ACC112 (cell line): ENCODE results near the gene FUT4.
A peak's percentile ranks its signal among the peaks of the same experiment; 100 is the strongest.
"Not testable (repeated sequence)": the region's sequence is repeated elsewhere in the genome, so short reads cannot be mapped to it uniquely, and the experiment has no call there.

ENCODE experiments used
- H2AFZ ChIP-seq: fragments of 200-600 bp; sonication (generic); one replicate; pipeline ENCODE4 v1.6.0; 2017; ENCODE audit warnings: antibody characterized with exemption, low read length; ENCODE audit not compliant: unreplicated experiment
- H3K27ac ChIP-seq: fragments of 200-600 bp; sonication (generic); 2 replicates; pipeline ENCODE4 v1.5.1; 2014; ENCODE audit warnings: low read depth, mild to moderate bottlenecking, antibody characterized with exemption, low read length, moderate library complexity
- H3K27me3 ChIP-seq: fragments of 200-600 bp; sonication (generic); 2 replicates; pipeline ENCODE4 v1.6.1; 2014; ENCODE audit warnings: mild to moderate bottlenecking, antibody characterized with exemption, low read length, moderate library complexity, mixed read lengths; ENCODE audit not compliant: insufficient read depth
- H3K36me3 ChIP-seq: fragments of 200-600 bp; sonication (generic); 2 replicates; pipeline ENCODE4 v1.6.1; 2016; ENCODE audit warnings: mild to moderate bottlenecking, antibody characterized with exemption, low read length, moderate library complexity, mixed read lengths; ENCODE audit not compliant: insufficient read depth
- H3K4me1 ChIP-seq: fragments of 200-600 bp; sonication (generic); one replicate; pipeline ENCODE4 v1.6.1; 2016; ENCODE audit warnings: low read length, mixed read lengths; ENCODE audit not compliant: insufficient read depth, unreplicated experiment, control insufficient read depth
- H3K4me3 ChIP-seq: fragments of 200-600 bp; sonication (generic); 2 replicates; pipeline ENCODE4 v1.5.1; 2014; ENCODE audit warnings: mild to moderate bottlenecking, low read depth, low read length
- H3K79me2 ChIP-seq: fragments of 200-600 bp; sonication (generic); one replicate; pipeline ENCODE4 v1.6.0; 2016; ENCODE audit warnings: low read length; ENCODE audit not compliant: control insufficient read depth, unreplicated experiment, insufficient read depth

FUT4 gene

GRCh38 chr11:94553938-94554337, 10.2 kb downstream of the FUT4 start:
- Histone ChIP-seq H3K4me3 (no peak overlapping the region), H3K27ac (no peak overlapping the region), H3K4me1 (peaks cover 27% of the 10 kb centered on the region), H3K36me3 (no peaks in the 10 kb centered on the region), H2AFZ (no peak overlapping the region), H3K27me3 (no peaks in the 10 kb centered on the region), H3K79me2 (peaks cover 14% of the 10 kb centered on the region)

- not testable (repeated sequence) for H3K27me3 ChIP-seq, H3K4me3 ChIP-seq, H2AFZ ChIP-seq, H3K79me2 ChIP-seq, H3K27ac ChIP-seq, H3K36me3 ChIP-seq
- peaks cover 30% of the 10 kb centered on the region for H3K4me1 ChIP-seq
Measured at GRCh38 chr11:94555752-94556329, 12.1 kb downstream of the FUT4 start.

- Histone ChIP-seq H3K36me3 (no peaks in the 10 kb centered on the region), H3K4me1 (peaks cover 30% of the 10 kb centered on the region), H3K27ac (peak overlapping the region; percentile 25), H3K4me3 (no peak overlapping the region), H3K79me2 (peaks cover 4% of the 10 kb centered on the region), H3K27me3 (no peaks in the 10 kb centered on the region), H2AFZ (no peak overlapping the region)
Measured at GRCh38 chr11:94557421-94557820, 13.7 kb downstream of the FUT4 start.

GRCh38 chr11:94557992-94558391, 14.3 kb downstream of the FUT4 start:
- peak overlapping the region; percentile 25 for H3K27ac ChIP-seq
- H3K79me2 ChIP-seq = peaks cover 4% of the 10 kb centered on the region
- peaks cover 32% of the 10 kb centered on the region for H3K4me1 ChIP-seq
- no peak overlapping the region for H2AFZ ChIP-seq
- no peaks in the 10 kb centered on the region for H3K27me3 ChIP-seq
- no peaks in the 10 kb centered on the region for H3K36me3 ChIP-seq
- H3K4me3 ChIP-seq = no peak overlapping the region

- no peak overlapping the region for H2AFZ ChIP-seq
- H3K27me3 ChIP-seq = no peaks in the 10 kb centered on the region
- H3K36me3 ChIP-seq = no peaks in the 10 kb centered on the region
- H3K4me3 ChIP-seq = no peak overlapping the region
- peak overlapping the region; percentile 25; the same call in 1 of the 2 replicates for H3K27ac ChIP-seq
- peaks cover 37% of the 10 kb centered on the region for H3K4me1 ChIP-seq
- peaks cover under 1% of the 10 kb centered on the region for H3K79me2 ChIP-seq
Measured at GRCh38 chr11:94558468-94558867, 14.7 kb downstream of the FUT4 start.

- Histone ChIP-seq H2AFZ (no peak overlapping the region), H3K4me1 (peaks cover 42% of the 10 kb centered on the region), H3K27ac (no peak overlapping the region), H3K36me3 (no peaks in the 10 kb centered on the region), H3K79me2 (no peaks in the 10 kb centered on the region), H3K27me3 (no peaks in the 10 kb centered on the region), H3K4me3 (no peak overlapping the region)
Measured at GRCh38 chr11:94558932-94559331, 15.2 kb downstream of the FUT4 start.

- Histone ChIP-seq H3K79me2 (no peaks in the 10 kb centered on the region), H3K27ac (no peak overlapping the region), H3K4me1 (peaks cover 43% of the 10 kb centered on the region), H2AFZ (no peak overlapping the region), H3K36me3 (no peaks in the 10 kb centered on the region), H3K27me3 (no peaks in the 10 kb centered on the region), H3K4me3 (no peak overlapping the region)
Measured at GRCh38 chr11:94559361-94559760, 15.6 kb downstream of the FUT4 start.

GRCh38 chr11:94560834-94561233, 17.1 kb downstream of the FUT4 start:
- no peak overlapping the region for H2AFZ ChIP-seq
- H3K4me1 ChIP-seq = peaks cover 43% of the 10 kb centered on the region
- H3K27me3 ChIP-seq = no peaks in the 10 kb centered on the region
- H3K4me3 ChIP-seq = no peak overlapping the region
- H3K27ac ChIP-seq = no peak overlapping the region
- H3K36me3 ChIP-seq = no peaks in the 10 kb centered on the region
- H3K79me2 ChIP-seq = no peaks in the 10 kb centered on the region

- no peaks in the 10 kb centered on the region for H3K79me2 ChIP-seq
- H3K27me3 ChIP-seq = no peaks in the 10 kb centered on the region
- no peak overlapping the region for H2AFZ ChIP-seq
- peaks cover 26% of the 10 kb centered on the region for H3K4me1 ChIP-seq
- no peaks in the 10 kb centered on the region for H3K36me3 ChIP-seq
- H3K27ac ChIP-seq = no peak overlapping the region
- no peak overlapping the region for H3K4me3 ChIP-seq
Measured at GRCh38 chr11:94563176-94563847, 19.6 kb downstream of the FUT4 start.

- no peaks in the 10 kb centered on the region for H3K79me2 ChIP-seq
- no peak overlapping the region for H2AFZ ChIP-seq
- H3K4me1 ChIP-seq = peaks cover 20% of the 10 kb centered on the region
- no peak overlapping the region for H3K4me3 ChIP-seq
- no peaks in the 10 kb centered on the region for H3K27me3 ChIP-seq
- H3K27ac ChIP-seq = no peak overlapping the region
- H3K36me3 ChIP-seq = no peaks in the 10 kb centered on the region
Measured at GRCh38 chr11:94563848-94564467, 20.2 kb downstream of the FUT4 start.

- Histone ChIP-seq H2AFZ (no peak within 1 kb of the TSS), H3K27ac (no peak within 1 kb of the TSS), H3K4me1 (peaks cover 13% of the 10 kb centered on the region), H3K79me2 (no peaks in the 10 kb centered on the region), H3K27me3 (no peaks in the 10 kb centered on the region), H3K4me3 (no peak within 1 kb of the TSS), H3K36me3 (no peaks in the 10 kb centered on the region)
Measured at GRCh38 chr11:94567181-94567670, 23.5 kb downstream of the FUT4 start, which contains the start of gene PIWIL4. Gene PIWIL4, plus strand, starts transcription at chr11:94567368. Its CDS starts 151 bp downstream, at chr11:94567519.
